Measurements from ENCODE around the gene CAVIN4. TPM values are rescaled to one million over a fixed set of nuclear protein-coding genes. Genes with fewer than 3 reads are reported as not detected.
A peak's percentile ranks its signal among the peaks of the same experiment; 100 is the strongest.

Gene CAVIN4
- total RNA-seq, 4 donors from 2014 or later = 1.0 to 4.2 (median 1.6) TPM

DNA sequence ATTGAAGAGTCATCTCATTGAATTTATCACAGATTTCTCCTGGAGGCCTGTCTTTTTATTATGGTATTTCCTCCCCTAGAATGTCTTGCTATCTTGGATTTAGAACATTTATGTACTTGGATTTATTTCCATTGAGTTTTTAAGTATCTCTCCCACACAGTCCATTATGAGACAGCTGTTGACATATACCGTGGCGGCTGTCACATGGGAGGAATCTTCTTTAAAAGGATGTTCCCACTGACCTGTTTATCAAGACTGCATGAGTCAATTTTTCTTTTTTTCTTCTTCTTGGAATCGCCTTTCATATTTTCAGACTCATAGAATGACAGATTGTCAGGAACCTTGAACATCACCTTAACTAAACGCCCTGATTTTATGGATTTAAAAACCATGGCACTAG, 2.9 kb upstream of the CAVIN4 start:
- peaks cover 0 to 6% of the 10 kb centered on the region in 2 donors for H3K4me1 ChIP-seq
- whole genome bisulfite sequencing, 2 donors = 87% methylated on average over 4 of the region's 4 CpGs
- no peak for TF ChIP-seq POLR2A (IDR thresholded peaks at IDR 0.05)
- TF ChIP-seq, protein P1, sequence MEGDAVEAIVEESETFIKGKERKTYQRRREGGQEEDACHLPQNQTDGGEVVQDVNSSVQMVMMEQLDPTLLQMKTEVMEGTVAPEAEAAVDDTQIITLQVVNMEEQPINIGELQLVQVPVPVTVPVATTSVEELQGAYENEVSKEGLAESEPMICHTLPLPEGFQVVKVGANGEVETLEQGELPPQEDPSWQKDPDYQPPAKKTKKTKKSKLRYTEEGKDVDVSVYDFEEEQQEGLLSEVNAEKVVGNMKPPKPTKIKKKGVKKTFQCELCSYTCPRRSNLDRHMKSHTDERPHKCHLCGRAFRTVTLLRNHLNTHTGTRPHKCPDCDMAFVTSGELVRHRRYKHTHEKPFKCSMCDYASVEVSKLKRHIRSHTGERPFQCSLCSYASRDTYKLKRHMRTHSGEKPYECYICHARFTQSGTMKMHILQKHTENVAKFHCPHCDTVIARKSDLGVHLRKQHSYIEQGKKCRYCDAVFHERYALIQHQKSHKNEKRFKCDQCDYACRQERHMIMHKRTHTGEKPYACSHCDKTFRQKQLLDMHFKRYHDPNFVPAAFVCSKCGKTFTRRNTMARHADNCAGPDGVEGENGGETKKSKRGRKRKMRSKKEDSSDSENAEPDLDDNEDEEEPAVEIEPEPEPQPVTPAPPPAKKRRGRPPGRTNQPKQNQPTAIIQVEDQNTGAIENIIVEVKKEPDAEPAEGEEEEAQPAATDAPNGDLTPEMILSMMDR (IDR thresholded peaks at IDR 0.05) = no peak
- H3K36me3 ChIP-seq = no peaks in the 10 kb centered on the region
- H3K27me3 ChIP-seq = no peaks in the 10 kb centered on the region
- H3K27ac ChIP-seq = no peak overlapping the region
- H3K9me3 ChIP-seq = no peaks in the 10 kb centered on the region
- intact Hi-C loops (cut with DNase I) = no loop called here
- no peak for DNase-seq
- no peak overlapping the region for H3K4me3 ChIP-seq (replicated peaks in 1 of 3)

DNA sequence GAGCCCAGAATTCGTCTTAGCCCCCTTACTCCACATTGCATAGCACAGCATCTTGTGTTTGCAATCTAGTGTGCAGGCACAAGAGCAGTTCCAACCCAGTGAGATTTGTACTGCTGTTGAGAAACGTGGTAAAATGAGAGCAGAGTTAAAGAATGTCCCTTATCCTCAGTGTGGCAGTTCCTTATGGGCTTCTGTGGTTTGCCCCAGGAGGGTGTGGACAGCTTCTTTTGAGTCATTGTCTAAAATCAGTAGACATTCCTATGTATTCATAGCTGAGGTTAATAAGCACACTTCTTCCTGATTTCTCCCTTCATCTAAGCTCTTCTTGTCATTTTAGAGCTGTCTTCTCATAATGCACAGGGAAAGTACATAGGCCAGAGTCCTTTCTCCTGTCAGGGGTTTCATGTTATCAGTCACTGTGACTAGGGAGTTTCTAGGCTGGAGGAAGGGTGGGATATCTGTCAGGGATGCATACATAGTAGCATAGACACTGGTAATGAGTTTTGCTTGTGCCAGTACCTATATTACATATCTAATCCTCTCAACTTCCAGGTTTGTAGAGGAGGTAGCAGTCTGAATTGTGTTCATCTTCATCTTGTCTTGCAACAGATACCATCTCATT, 2.0 kb upstream of the CAVIN4 start:
- intact Hi-C loops (cut with DNase I) = no loop called here
- no peaks in the 10 kb centered on the region for H3K9me3 ChIP-seq
- no peak overlapping the region for H3K4me3 ChIP-seq (replicated peaks in 1 of 3)
- no peaks in the 10 kb centered on the region for H3K36me3 ChIP-seq
- peaks cover 0 to 6% of the 10 kb centered on the region in 2 donors for H3K4me1 ChIP-seq
- peak overlapping the region in 1 of 3 donors; percentile 40 for H3K27ac ChIP-seq
- DNase-seq = peak in 1 of 2 donors; percentile 18
- no peak for TF ChIP-seq POLR2A (IDR thresholded peaks at IDR 0.05)
- TF ChIP-seq, protein P1 (IDR thresholded peaks at IDR 0.05) = no peak
- H3K27me3 ChIP-seq = no peaks in the 10 kb centered on the region
- 23 to 31% methylated on average over 2 of the region's 2 CpGs for WGBS, 2 donors

DNA sequence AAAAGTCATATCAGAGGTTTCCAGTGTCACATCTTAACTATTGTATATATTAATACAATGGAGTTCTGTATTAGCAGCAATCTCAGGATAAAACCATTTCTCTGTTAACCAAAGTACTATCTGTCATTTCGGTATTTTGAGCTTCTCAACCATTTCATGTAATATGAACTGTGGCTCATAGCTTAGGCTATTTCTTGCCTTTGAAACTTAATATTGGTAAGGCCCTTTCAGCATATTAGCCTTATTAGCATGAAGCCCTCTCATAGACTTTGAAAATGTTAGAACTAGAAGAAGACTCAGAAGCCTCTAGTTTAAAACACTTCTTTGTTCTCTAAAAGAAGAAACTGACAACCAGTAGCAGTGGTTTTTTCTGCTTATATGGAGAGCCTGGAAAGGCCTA, 731 bp downstream of the CAVIN4 start:
- H3K36me3 ChIP-seq = no peaks in the 10 kb centered on the region
- no peak for DNase-seq
- H3K9me3 ChIP-seq = no peaks in the 10 kb centered on the region
- TF ChIP-seq, protein P1 (IDR thresholded peaks at IDR 0.05) = no peak
- TF ChIP-seq POLR2A (IDR thresholded peaks at IDR 0.05) = no peak
- no peak overlapping the region for H3K27ac ChIP-seq
- H3K4me1 ChIP-seq = peaks cover 0 to 6% of the 10 kb centered on the region in 2 donors
- H3K27me3 ChIP-seq = no peaks in the 10 kb centered on the region
- 91 to 98% methylated on average over 1 of the region's 1 CpG for WGBS, 2 donors
- H3K4me3 ChIP-seq (replicated peaks in 1 of 3) = no peak overlapping the region
- intact Hi-C loops (cut with DNase I) = no loop called here

DNA sequence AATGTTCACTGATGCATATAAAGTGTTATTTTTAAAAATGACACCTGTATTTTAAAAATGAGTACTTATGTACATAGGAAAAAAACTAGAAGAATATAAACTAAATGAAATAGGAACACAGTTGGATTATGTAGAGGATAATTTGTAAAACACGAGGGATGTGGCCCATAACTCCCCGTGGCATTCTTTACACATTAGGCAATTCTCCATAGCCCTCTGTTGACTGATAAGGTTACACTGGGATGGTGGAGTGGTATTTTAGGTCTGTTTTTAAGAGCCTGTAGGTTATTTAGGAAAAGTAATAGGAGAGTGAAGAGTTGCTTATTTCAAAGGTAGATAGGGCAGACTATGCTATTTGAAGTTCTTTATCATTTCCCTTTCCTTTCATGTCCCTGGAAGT, 1.8 kb downstream of the CAVIN4 start:
- Histone ChIP-seq H3K36me3 (no peaks in the 10 kb centered on the region), H3K9me3 (no peaks in the 10 kb centered on the region), H3K27ac (no peak overlapping the region), H3K4me1 (peaks cover 0 to 6% of the 10 kb centered on the region in 2 donors), H3K4me3 (replicated peaks in 1 of 3) (no peak overlapping the region), H3K27me3 (no peaks in the 10 kb centered on the region)
- 84 to 85% methylated on average over 2 of the region's 2 CpGs for WGBS, 2 donors
- DNase-seq = no peak
- no peak for TF ChIP-seq POLR2A (IDR thresholded peaks at IDR 0.05)
- TF ChIP-seq, protein P1 (IDR thresholded peaks at IDR 0.05) = no peak
- intact Hi-C loops (cut with DNase I) = no loop called here

DNA sequence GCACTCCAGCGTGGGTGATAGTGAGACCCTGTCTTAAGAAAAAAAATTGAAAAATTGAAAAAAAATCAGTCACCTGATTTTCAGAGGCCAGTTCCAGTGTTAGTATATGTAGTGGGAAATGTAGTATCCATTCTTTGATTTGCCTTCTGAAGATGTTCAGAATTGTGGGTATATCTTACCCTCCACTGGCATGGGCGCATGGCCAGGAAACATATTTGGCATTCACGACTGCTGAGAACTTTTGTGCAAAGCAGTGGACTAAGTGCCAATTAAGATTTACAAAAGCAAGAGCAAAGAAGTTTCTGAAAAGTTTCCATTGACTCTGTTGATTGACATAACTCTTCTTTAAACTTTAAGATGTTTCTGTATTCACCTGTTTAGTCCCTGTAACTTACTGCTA, 2.4 kb downstream of the CAVIN4 start:
- H3K4me1 ChIP-seq = peaks cover 0 to 6% of the 10 kb centered on the region in 2 donors
- H3K9me3 ChIP-seq = no peaks in the 10 kb centered on the region
- intact Hi-C loops (cut with DNase I) = no loop called here
- no peaks in the 10 kb centered on the region for H3K27me3 ChIP-seq
- no peak overlapping the region for H3K27ac ChIP-seq
- WGBS, 2 donors = 65 to 68% methylated on average over 3 of the region's 3 CpGs
- H3K4me3 ChIP-seq (replicated peaks in 1 of 3) = no peak overlapping the region
- peak in 1 of 2 donors; percentile 34 for DNase-seq
- TF ChIP-seq, protein P1 (IDR thresholded peaks at IDR 0.05) = no peak
- no peak for TF ChIP-seq POLR2A (IDR thresholded peaks at IDR 0.05)
- no peaks in the 10 kb centered on the region for H3K36me3 ChIP-seq

Measured in thyroid gland (tissue), 4 donors.